NCI-H146 treated with DMSO at 0.1 percent for 48 hours (cell line): ENCODE results near the gene CLDN14.

Experiments used
- DNase-seq: peaks from one replicate; lab custom pipeline; 2025; ENCODE audit not compliant: unreplicated experiment; lab: John Stamatoyannopoulos, UW

The CLDN14 gene, protein sequence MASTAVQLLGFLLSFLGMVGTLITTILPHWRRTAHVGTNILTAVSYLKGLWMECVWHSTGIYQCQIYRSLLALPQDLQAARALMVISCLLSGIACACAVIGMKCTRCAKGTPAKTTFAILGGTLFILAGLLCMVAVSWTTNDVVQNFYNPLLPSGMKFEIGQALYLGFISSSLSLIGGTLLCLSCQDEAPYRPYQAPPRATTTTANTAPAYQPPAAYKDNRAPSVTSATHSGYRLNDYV

DNA sequence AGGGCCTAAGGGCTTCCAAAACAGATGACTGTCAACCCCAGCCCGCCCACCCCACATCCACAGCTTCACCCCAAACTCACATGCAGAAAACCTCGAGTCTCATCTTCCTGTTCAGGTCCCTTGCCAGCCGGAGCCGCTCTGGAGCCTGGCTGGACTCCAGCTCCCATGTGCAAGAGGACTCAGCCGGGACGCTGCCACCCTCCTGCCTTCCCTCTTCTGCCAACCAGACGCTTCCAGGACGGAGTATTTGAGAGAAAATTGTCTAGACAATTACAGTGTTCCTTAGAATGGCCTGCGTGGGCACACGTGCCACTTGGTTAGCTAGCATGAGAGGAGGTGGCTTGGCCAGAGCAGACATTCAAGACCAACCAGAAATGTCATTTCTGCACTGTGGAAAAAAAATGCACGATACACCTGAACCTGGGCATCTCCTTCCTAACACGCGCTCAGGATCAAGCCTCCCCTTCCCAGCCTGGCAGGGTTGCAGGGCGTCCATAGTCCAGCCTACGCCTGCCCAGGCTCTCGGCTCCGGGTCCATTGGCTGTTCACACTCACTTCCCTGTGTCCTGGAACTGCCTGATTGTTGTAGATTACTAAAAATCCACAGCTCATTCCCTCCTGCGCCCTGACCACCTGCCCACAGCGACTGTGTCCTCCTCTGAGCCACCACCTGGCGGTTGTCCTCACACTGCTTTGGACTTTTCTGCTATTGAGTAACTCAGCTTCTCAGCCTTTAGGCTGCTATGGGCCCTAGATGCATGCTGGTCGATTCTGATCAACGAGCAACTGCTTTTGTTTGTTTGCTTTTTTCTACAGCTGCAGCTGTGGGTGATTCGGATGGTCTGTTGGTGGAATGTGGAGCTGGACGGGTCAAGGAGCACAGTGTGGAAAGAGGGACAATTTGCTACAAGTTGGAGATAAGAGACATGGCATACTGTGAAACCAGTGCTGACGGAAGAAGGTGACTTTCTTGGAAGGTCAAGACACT is at the start of gene CLDN14:
TSS of gene CLDN14 (minus strand) at position 708 of the 988 bp plus-strand sequence. CDS start 18,427 bp downstream, outside the sequence.
- DNase-seq = no peak

DNA sequence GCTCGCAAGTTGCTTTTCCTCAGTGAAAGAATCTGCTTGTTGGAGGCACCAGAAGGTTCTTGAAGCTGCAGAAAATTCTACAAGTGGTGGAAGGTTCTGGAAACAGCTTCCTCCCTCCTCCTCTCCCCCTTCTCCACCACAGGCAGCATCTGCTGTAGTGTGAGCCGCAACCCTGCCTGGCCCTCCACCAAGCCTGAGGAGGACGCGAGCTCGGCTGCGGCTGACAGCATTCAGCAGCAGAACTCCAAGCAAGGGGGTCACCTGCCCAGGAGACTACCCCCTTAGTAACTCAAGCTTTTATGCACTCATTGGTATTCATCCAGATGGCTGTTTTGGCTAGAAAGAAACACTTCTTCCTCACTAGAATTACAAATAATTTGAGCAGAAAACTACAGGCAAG is 48.8 kb upstream of the CLDN14 start:
- DNase-seq = no peak

DNA sequence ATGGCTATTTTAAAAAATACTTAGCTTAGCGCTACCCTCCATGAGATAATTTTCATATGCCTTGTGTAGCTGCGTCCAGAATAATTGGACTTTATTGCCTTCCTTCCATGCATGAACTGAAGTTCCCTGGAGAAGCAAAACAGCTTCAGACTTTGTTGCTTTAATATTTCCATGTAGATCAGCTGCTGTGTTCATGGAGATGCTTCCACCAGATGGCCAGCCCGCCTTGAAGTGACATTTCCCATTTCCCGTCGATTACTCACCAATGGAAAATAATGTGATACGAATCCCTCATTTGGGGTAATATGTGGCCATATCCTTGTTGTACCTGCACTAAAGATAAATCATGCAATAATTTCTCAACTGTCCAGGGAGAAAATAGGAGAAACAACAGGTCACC is 47.4 kb upstream of the CLDN14 start:
- no peak for DNase-seq

DNA sequence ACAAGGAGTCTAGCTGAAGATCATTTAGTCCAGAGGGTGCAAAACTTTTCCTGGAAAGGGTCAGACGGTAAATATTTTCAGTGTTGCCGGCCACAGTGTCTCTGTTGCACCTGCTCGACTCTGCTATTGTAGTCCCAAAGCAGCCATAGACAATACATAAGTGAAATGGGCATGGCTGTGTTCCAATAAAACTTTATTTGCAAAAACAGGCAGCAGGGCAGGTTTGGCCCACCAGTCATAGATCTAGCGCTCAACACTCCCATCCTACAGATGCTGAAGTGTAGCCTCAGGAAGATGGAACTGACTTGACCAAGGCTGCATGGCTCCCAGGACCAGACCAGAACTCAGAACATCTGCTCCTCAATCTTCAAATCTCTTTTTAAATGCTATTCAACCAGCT is 46.2 kb upstream of the CLDN14 start:
- no peak for DNase-seq

DNA sequence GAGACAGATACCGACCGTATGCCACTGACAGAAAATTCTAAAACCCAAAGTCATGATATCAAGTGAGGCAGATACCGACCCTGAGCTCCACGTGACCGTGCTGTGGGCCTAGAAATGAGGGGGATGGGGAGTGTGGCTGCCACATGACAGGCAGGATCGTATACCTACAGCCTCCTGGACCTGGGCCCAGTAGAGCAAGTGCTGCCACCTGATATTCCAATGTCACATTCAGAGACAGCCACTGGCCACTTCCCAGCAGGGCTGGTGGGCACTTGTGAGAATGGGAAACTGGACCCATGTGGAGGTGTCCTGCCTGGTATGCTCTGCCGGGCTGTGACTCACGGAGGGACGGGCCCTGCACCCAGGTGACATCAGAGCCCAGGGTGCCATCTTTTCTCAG is 44.6 kb upstream of the CLDN14 start:
- DNase-seq = no peak

DNA sequence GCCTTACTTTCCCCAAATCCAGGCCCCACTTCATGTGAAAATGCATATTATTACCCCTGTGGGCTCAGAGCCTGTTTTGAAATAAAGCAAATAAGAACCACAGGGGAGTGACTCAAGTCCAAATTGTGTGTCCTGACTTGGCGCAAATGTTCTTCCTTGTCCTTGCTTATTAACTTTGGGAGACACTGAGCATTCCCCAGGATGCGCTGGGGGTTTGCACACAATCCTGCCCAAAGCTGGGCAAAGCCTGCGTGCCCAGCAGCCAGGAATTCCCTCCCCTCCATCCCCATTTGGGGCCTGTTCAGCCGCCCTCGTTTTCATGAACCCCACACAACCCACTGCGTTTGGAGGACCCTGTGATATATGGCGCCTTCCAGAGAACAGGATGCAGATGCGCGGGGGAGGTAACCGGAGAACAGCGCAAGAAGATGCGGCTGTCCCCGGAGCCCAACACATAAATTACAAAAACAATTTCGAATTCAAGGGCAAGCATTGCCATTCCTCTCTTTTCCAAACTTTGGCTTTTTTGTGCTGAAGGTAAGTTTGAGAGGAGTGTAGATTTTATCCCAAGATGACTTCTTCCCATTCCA is 42.4 kb upstream of the CLDN14 start:
- DNase-seq = no peak

DNA sequence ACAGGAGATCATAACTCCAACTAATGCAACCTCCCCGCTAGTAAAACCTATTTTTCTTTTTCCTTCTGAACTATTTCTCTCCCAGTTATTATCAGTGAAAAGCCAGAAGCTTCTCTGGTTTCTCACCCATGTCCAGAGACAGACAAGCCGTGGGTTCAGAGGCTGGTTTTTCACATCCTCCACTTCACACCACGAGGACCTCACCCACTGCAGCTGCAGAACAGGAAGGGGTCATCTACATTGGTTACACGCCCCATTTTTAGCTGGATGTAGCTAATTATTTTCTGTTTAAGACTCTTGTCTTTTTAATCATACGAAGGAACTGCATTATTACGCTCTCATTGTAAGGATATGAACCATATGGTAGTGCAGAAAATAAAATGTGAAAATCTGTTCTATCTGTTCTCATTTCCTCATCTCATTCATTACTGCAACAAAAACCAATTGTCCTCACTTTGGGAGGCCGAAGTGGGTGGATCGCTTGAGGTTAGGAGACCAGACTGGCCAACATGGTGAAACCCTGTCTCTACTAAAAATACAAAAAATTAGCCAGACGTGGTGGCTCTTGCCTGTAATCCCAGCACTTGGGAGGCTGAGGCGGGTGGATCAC is 39.1 kb upstream of the CLDN14 start:
- DNase-seq = no peak

DNA sequence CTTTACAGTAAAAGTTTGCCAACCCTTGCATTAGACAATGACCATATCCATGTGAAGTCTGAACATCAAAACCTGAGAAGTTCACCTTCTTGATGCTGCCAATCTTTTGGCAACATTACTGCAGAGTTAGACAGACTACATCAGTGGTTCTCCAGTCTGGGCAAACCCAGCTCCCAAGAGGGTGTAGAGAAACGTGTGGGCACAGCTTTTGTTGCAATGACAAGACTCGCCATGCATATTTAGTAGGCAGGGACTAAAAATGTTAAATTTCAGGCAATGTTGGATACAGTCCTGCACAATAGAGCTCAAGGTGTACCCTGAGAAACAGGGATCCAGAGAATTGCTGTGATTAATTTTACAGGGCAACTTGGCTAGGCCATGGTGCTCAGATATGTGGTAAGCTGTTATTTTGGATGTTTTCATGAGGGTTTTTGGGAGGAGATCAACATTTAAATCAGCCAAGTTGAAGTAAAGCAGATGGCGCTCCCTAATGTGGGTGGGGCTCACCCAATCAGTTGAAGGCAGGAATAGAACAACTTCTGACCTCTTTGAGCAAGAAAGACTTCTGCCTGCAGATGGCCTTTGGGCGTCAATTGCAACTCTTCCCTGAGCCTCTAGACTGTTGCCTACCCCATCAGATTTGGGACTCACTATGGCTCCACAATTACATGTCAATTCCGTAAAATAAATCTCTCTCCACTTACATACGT is 37.6 kb upstream of the CLDN14 start:
- DNase-seq = no peak

DNA sequence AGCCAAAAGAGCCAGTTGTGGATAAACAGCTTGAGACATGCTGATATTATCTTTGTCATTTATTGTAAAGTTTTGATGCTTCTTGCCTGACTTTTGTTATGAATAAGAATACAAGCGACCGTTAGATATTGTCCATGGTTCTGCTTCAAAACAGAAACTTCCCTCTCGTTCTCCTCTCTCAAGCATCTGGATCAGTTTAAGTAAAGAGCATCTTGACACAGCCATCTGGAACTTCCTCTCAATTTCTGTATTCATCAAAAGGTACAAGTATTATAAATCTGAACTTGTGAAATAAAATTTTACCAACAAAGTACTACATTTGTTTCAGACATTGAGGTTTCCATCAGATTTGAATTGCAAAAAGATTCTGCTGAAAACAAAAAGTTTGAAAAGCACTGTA is 36.4 kb upstream of the CLDN14 start:
- no peak for DNase-seq

DNA sequence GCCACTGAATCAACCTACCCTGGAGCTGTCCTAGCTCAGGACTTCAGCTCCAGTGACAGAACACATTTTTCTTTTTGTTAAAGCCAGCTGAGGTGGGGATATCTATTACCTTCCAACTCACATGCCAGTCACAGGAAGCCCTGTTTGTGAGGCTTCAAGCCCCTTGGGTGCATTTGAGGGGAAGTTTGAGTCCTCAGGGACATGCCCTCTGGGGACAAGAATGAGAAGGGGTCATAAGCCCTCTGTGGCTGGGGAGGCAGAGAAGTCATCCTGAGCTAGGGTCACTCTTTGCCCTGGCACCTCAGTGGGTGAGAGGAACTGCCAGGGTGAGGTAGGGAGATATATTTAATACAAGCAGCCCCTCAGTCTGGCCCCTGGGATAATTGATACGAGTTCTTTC is 33.5 kb upstream of the CLDN14 start:
- no peak for DNase-seq

DNA sequence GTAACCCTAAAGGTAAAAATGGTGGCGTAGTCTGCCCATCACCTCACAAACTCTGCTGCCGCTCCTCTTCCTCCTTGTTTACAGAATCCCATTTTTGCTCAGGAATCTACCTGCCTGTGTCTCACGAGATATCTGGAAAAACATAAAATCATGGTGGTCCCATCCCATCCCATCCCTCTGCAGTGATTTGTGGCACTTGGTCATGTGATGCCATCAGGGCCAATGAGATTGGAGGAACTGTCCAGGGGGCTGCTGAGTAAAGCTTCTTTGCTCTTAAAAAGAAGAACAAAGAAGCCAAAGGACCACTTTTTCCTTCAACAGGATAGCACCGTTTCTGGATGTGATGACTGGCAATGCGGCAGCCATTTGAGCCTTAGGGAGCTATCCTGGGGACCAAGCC is 33.0 kb upstream of the CLDN14 start:
- no peak for DNase-seq

DNA sequence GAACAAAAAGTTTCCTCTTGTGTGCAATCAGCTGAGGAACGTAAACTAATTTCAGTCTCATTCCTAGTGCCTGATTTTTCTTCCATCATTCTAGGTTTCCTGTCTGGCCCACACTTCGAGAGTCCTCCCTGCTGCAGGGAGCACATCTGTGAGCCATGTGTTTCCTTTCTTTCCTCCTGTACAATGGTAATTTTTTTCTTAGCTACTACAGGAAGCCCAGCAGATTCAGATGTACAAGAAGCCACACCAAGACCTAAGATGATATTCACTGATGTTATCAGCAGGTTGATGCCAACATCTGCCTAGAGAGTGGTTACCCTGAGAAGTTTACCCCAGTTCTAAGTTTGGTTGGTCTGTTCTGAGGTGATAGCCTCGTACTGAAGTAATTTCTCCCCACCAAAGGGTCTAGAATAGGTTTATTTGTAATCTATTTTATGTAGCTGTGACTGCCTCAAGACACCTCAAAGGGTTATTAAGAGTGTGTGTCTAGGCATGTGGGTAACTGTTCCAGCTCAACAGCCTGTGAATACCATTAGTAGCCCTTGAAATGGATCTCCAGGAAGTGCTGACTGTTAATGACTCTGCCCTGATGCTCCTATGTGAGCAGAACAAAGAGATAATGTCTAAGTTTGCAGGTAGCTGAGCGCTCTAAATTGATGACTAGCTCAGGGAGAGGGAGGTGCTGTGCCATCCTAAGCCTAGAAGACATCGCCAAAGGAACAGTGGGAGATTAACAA is 31.7 kb upstream of the CLDN14 start:
- no peak for DNase-seq

DNA sequence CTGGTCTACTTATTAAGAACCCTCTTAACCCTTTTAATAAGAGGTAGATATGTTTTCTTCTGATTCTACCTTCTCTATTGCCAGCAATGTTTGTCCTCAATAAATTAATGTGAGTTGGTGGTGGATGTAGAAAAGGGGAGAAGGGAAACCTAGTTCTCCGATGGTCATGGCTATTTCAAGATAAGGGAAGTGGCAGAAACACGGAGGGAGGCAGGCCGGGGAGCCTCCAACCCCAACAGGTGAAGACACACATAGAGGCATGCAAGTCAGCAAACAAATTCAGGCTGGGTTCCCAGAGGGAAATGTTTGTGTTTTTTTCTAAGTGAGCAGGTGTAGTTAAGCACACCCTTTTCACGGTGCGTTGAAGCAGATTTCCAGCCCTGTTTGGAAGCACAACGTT is 31.0 kb upstream of the CLDN14 start:
- no peak for DNase-seq

DNA sequence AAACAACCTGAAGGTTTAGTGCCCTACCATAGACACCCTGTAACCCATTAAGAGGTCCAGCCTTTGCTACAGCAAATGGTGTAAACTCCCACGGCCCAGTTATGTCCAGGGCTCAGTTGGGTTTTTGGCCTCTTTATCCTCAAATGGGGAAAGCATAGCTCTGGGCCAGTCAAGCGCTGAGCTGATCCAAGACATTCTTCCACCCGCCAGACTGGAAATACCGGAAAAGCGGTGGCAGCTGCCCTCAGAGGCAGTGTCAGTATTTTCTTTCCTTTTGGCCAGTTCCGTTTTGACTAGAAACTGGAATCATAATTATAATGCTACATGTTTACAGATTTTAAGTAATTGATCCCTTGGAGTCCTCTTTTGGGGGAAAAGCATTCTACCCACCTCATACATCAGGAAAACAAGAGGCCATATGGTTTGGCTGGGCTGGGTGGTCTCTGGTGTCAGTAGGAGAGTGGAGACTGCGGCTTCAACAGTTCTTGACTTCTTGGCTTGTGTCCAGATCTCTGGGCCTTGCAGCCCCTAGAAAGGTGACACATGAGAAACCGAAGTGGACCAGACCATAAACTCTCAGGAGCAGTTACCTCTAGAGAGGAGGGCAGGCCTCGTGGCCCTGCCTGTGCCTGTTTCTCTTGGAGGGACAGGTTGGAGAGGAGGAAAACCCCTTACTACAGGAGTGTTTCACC is 30.2 kb upstream of the CLDN14 start:
- no peak for DNase-seq

DNA sequence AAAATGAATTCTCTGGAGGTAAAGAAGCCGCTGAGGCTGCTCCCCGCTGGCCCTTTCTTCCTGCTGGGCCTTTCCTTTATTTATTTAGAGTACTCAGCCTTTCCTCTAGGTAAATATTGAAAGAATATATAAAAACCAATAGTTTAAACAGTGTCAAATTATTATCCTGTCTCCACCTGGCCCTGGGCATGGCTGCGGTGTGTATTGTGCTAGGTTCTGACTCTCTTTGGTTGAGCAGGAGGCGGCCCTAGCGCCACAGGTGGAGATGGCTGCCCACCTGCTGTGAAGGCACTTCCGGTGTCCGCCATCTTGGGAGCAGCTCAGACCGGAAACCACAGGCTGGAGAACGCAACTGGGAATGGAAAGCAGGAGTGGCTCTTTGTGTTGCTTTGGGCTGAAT is 29.0 kb upstream of the CLDN14 start:
- DNase-seq = peak; percentile 91

DNA sequence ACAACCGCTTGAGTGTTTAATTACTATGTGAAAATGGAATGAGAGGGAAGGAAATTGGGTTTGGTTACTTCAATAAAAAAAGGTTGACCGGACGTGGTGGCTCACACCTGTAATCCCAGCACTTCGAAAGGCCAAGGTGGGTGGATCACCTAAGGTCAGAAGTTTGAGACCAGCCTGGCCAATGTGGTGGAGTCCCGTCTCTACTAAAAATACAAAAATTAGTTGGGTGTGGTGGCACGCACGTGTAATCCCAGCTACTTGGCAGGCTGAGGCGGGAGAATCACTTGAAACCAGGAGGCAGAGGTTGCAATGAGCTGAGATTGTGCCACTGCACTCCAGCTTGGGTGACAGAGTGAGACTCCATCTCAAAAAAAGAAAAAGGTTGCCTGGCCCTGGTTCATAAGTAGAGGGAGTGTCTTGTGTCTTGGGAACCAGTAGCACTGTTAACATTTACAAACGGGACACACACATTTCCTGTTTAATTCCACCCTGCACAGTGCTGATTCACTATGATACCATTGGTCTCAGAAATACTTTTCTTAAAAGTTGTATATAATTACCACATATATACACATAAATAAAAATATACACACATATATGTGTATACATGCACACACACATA is 27.6 kb upstream of the CLDN14 start:
- no peak for DNase-seq

DNA sequence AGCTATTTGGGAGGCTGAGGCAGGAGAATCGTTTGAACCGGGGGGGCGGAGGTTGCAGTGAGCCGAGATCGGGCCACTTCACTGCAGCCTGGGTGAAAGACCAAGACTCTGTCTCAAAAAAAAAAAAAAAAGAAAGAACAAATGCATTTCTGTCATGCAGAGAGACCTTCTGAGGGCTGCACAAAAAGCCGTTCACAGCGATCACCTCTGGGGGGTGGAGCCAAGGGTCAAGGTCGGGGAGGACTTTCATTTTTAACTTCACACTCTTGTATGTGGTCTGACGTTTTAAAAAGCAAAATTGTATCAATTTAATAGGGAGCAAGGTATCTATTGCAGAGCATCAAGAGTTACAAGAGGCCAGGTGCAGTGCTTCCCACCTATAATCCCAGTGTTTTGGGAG is 26.6 kb upstream of the CLDN14 start:
- DNase-seq = no peak

DNA sequence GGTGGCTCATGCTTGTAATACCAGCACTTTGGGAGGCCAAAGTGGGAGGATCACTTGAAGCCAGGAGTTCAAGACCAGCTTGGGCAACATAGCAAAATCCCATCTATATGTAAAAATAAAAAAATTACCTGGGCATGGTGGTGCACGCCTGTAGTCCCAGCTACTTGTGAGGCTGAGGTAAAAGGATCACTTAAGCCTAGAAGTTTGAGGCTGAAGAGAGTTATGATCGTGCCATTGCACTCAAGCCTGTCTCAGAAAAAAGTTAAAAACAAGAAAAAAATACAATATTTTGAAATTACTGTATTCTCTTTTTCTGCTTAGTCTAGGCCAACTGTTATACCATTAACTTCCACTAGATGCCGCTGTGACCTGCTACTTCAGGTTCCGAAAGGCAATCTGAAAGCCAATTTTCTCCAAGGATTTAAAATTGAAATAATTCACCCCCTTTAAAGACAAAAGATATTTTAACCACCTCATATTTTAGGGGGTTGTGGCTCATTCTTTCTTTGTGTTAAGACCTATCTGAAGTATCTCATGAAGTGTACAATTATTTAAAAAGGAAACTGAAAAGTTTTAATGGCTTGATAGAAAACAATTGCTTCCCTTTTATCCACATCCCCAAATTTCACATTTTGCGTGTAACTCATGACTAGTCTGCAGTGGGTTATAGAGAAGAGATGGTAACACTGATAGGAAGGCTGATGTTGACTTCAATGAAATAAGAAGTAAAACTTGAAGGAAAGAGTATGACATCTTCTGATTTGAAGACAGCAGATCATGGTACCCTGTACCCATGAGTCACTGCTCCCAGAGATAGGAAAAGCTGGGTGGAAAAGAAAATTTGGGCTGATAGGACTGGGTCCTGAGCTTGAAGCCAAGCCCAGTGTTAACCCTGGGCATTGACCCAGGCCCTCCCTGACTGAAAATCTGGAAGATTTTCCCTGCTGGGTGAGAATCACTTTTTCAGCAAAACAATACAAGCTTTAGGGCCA is 24.4 kb upstream of the CLDN14 start:
- DNase-seq = peak; percentile 15
